CD4-positive, alpha-beta T cell treated with Interleukin-6 at 100 ng/mL for 8 hours (primary cell): ENCODE data around the gene NIF3L1.
"Not testable (repeated sequence)": the region's sequence is repeated elsewhere in the genome, so short reads cannot be mapped to it uniquely, and the experiment has no call there.

Source experiments
- DNase-seq: peaks from one replicate; pipeline ENCODE4 v3.0.0-alpha.2; 2020; ENCODE audit warnings: mixed read lengths, low spot score

Gene NIF3L1

GRCh38 chr2:200871151-200871550 is 18.0 kb upstream of the NIF3L1 start:
- DNase-seq, result no peak

GRCh38 chr2:200873560-200873959 is 15.6 kb upstream of the NIF3L1 start:
- DNase-seq, result no peak

GRCh38 chr2:200877443-200877842 is 11.7 kb upstream of the NIF3L1 start:
- DNase-seq, result no peak

- no peak for DNase-seq
Observed at GRCh38 chr2:200878289-200878880, 10.8 kb upstream of the NIF3L1 start.

- DNase-seq, result not testable (repeated sequence)
Observed at GRCh38 chr2:200881715-200882249, 7.4 kb upstream of the NIF3L1 start.

- no peak for DNase-seq
Observed at GRCh38 chr2:200899482-200899881, 10.3 kb downstream of the NIF3L1 start.

GRCh38 chr2:200901459-200902072 is 12.4 kb downstream of the NIF3L1 start:
- peak; percentile 80 for DNase-seq

- peak; percentile 35 for DNase-seq
Observed at GRCh38 chr2:200905618-200906296, 16.6 kb downstream of the NIF3L1 start.

- DNase-seq, result no peak
Observed at GRCh38 chr2:200909958-200910357, 20.8 kb downstream of the NIF3L1 start.

- no peak for DNase-seq
Observed at GRCh38 chr2:200913654-200914053, 24.5 kb downstream of the NIF3L1 start.

GRCh38 chr2:200922439-200922838 is 33.3 kb downstream of the NIF3L1 start:
- no peak for DNase-seq

GRCh38 chr2:200929334-200930249 is 40.4 kb downstream of the NIF3L1 start:
- DNase-seq, result no peak

GRCh38 chr2:200930947-200931626 is 41.9 kb downstream of the NIF3L1 start:
- no peak for DNase-seq

GRCh38 chr2:200939832-200940231 is 50.7 kb downstream of the NIF3L1 start:
- DNase-seq, result no peak

GRCh38 chr2:200943527-200944105 is 54.4 kb downstream of the NIF3L1 start:
- DNase-seq, result no peak

GRCh38 chr2:200944467-200945394 is 55.6 kb downstream of the NIF3L1 start:
- DNase-seq, result no peak

- DNase-seq, result no peak
Observed at GRCh38 chr2:200945395-200945729, 56.2 kb downstream of the NIF3L1 start.

GRCh38 chr2:200950378-200950777 is 61.2 kb downstream of the NIF3L1 start:
- no peak for DNase-seq
